Measurements from ENCODE around the gene IRX1.

Gene IRX1

GRCh38 chr5:3596261-3596825 lies 711 bp downstream of the IRX1 start:
- Histone ChIP-seq H3K27me3 (ENCODE audit: insufficient read depth, poor library complexity, severe bottlenecking) (peaks cover 69% of the 10 kb centered on the region), H3K27ac (replicated peaks) (no peak overlapping the region), H3K4me3 (replicated peaks; ENCODE audit: insufficient read depth, low read length) (no peak overlapping the region)
- TF ChIP-seq GABPA (IDR thresholded peaks at IDR 0.05; ENCODE audit: low read depth) (no peak), POLR2AphosphoS5 (IDR thresholded peaks at IDR 0.05; ENCODE audit: low read depth) (no peak)
- DNase-seq (ENCODE audit: low read depth in 1 of 2, low spot score in 1 of 2): no peak

GRCh38 chr5:3596857-3597166 lies 1.2 kb downstream of the IRX1 start:
- TF ChIP-seq REST (IDR thresholded peaks at IDR 0.05; ENCODE audit: insufficient replicate concordance, low read depth): no peak
- TF ChIP-seq SPI1 (IDR thresholded peaks at IDR 0.05; ENCODE audit: borderline replicate concordance, low read depth): no peak
- DNase-seq (ENCODE audit: low read depth in 1 of 2, low spot score in 1 of 2): no peak
- peaks cover 74% of the 10 kb centered on the region for H3K27me3 ChIP-seq (ENCODE audit: insufficient read depth, poor library complexity, severe bottlenecking)
- no peak overlapping the region for H3K4me3 ChIP-seq (replicated peaks; ENCODE audit: insufficient read depth, low read length)
- no peak overlapping the region for H3K27ac ChIP-seq (replicated peaks)

DNA sequence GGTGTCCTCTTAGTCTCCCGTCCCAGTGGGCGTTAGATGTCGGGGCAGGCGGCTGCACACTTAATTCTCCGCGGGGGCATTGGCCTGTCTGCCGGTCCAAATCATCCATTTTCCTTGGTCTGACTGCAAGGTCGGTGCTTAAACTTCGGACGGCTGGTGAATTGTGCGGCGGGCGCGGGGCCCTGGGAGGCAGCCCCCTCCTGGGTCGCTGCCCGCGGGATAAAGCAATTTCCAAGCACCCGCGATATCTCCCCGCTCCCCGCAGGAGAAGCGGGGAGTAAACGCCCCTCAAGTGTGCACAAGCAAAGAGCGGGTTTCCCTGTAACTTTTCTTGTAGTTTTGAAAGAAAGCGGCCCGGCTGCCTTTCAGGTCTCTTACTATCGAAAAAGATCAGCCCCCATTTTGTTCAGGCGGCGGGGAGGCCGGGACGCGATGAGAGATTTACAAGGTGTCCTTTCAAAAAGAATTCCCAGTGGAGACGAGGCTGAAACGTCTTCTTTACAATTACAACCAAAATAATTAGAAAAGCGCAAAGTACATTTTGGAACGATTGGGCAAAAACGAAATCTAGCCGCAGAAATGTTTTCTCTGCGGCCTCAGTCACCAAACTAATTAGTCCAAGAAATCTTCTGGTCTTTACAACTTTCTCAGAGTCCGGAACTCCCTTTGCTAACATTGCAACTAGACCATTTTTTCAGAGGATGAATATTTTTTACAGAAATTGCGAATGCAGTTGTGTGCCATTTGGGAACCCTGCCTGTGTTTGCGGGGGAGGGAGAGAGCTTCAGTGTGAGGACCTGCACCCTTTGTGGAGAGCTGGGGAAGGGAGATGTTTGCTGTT lies 1.8 kb downstream of the IRX1 start:
- peaks cover 78% of the 10 kb centered on the region for H3K27me3 ChIP-seq (ENCODE audit: insufficient read depth, poor library complexity, severe bottlenecking)
- DNase-seq (ENCODE audit: low read depth in 1 of 2, low spot score in 1 of 2): no peak
- H3K4me3 ChIP-seq (replicated peaks; ENCODE audit: insufficient read depth, low read length): no peak overlapping the region
- no peak overlapping the region for H3K27ac ChIP-seq (replicated peaks)
- no peak for TF ChIP-seq POLR2AphosphoS5 (IDR thresholded peaks at IDR 0.05; ENCODE audit: low read depth)
- TF ChIP-seq CTCF (IDR thresholded peaks at IDR 0.05; ENCODE audit: insufficient read depth, low read length): no peak
- TF ChIP-seq GABPA (IDR thresholded peaks at IDR 0.05; ENCODE audit: low read depth): no peak
- TF ChIP-seq SPI1 (IDR thresholded peaks at IDR 0.05; ENCODE audit: borderline replicate concordance, low read depth): no peak
- no peak for TF ChIP-seq REST (IDR thresholded peaks at IDR 0.05; ENCODE audit: insufficient replicate concordance, low read depth)

GRCh38 chr5:3598207-3598606 lies 2.6 kb downstream of the IRX1 start:
- Histone ChIP-seq H3K4me3 (replicated peaks; ENCODE audit: insufficient read depth, low read length) (no peak overlapping the region), H3K27me3 (ENCODE audit: insufficient read depth, poor library complexity, severe bottlenecking) (peaks cover 77% of the 10 kb centered on the region), H3K27ac (replicated peaks) (no peak overlapping the region)
- no peak for DNase-seq (ENCODE audit: low read depth in 1 of 2, low spot score in 1 of 2)
- TF ChIP-seq POLR2AphosphoS5 (IDR thresholded peaks at IDR 0.05; ENCODE audit: low read depth): no peak
- no peak for TF ChIP-seq SPI1 (IDR thresholded peaks at IDR 0.05; ENCODE audit: borderline replicate concordance, low read depth)
- no peak for TF ChIP-seq GABPA (IDR thresholded peaks at IDR 0.05; ENCODE audit: low read depth)
- no peak for TF ChIP-seq REST (IDR thresholded peaks at IDR 0.05; ENCODE audit: insufficient replicate concordance, low read depth)
- no peak for TF ChIP-seq CTCF (IDR thresholded peaks at IDR 0.05; ENCODE audit: insufficient read depth, low read length)
